HG02840 (cell line): ENCODE results near the gene MMP15.

Experiments
- ATAC-seq: cut with Tn5 transposase; IDR thresholded peaks from one replicate; pipeline ENCODE4 v1.9.1; 2021; ENCODE audit warnings: mild to moderate bottlenecking, moderate library complexity, moderate number of reproducible peaks; ENCODE audit not compliant: unreplicated experiment, low FRiP score

MMP15 gene

GRCh38 chr16:58016840-58017446 is 8.6 kb upstream of the MMP15 start:
- no peak for ATAC-seq

- ATAC-seq: no peak
These were observed 6.8 kb upstream of the MMP15 start for GRCh38 chr16:58018803-58019202.

GRCh38 chr16:58019866-58020538 is 5.6 kb upstream of the MMP15 start:
- ATAC-seq: no peak

GRCh38 chr16:58020628-58021521 is 4.7 kb upstream of the MMP15 start:
- ATAC-seq: no peak

- no peak for ATAC-seq
These were observed 3.6 kb upstream of the MMP15 start for GRCh38 chr16:58021661-58022551.

GRCh38 chr16:58022601-58023371 is 2.8 kb upstream of the MMP15 start:
- ATAC-seq: no peak

- ATAC-seq: no peak
These were observed 836 bp upstream of the MMP15 start for GRCh38 chr16:58024486-58025350.

GRCh38 chr16:58026139-58026704 is 668 bp downstream of the MMP15 start:
- peak; percentile 29 for ATAC-seq

- ATAC-seq: no peak
These were observed 1.2 kb downstream of the MMP15 start for GRCh38 chr16:58026705-58027160.

GRCh38 chr16:58027161-58027915 is 1.8 kb downstream of the MMP15 start:
- no peak for ATAC-seq

- no peak for ATAC-seq
These were observed 2.4 kb downstream of the MMP15 start for GRCh38 chr16:58027916-58028455.

GRCh38 chr16:58028541-58029070 is 3.1 kb downstream of the MMP15 start:
- no peak for ATAC-seq

GRCh38 chr16:58029410-58029809 is 3.9 kb downstream of the MMP15 start:
- ATAC-seq: no peak

GRCh38 chr16:58030136-58030840 is 4.7 kb downstream of the MMP15 start:
- ATAC-seq: no peak

GRCh38 chr16:58031016-58031800 is 5.7 kb downstream of the MMP15 start:
- ATAC-seq: no peak
